ENCODE measurements around the gene ADIPOR2.

DNA sequence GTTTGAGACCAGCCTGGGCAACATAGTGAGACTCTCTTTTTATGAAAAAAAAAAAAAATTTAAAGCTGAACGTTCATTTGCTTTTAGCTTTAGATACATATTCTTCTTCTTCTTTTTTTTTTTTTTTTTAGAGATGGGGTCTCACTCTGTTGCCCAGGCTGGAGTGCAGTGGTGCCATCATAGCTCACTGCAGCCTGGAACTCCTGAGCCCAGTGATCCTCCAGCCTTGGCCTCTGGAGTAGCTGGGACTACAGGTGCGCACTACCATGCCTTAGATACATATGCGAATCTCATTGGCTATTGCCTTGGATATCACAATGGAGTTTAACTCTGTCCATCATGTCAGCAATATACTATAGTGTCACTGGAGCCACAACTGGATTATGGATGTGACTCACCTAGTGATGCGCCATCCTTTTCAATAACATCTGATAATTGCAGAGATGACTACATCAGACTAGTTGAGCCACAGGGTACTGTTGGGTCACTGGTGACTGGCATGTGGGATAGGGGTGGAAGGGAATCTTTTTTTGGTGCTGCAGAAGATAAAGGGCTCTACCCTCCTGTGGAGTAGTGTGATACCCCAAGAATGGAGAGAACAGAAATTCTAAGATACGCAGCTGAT lies 2.7 kb upstream of the ADIPOR2 start:
- TF ChIP-seq, protein P1, sequence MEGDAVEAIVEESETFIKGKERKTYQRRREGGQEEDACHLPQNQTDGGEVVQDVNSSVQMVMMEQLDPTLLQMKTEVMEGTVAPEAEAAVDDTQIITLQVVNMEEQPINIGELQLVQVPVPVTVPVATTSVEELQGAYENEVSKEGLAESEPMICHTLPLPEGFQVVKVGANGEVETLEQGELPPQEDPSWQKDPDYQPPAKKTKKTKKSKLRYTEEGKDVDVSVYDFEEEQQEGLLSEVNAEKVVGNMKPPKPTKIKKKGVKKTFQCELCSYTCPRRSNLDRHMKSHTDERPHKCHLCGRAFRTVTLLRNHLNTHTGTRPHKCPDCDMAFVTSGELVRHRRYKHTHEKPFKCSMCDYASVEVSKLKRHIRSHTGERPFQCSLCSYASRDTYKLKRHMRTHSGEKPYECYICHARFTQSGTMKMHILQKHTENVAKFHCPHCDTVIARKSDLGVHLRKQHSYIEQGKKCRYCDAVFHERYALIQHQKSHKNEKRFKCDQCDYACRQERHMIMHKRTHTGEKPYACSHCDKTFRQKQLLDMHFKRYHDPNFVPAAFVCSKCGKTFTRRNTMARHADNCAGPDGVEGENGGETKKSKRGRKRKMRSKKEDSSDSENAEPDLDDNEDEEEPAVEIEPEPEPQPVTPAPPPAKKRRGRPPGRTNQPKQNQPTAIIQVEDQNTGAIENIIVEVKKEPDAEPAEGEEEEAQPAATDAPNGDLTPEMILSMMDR (conservative IDR thresholded peaks at IDR 0.05 in 1 of 2, IDR thresholded peaks at IDR 0.05 in 1 of 2; ENCODE audit: extremely low read depth in 1 of 2, insufficient read depth in 1 of 2, low read depth in 1 of 2, low read length in 2 of 2) = no peak
- no peak for TF ChIP-seq EZH2 (IDR thresholded peaks at IDR 0.05; ENCODE audit: borderline replicate concordance, low read length)
